CD4-positive, alpha-beta T cell treated with Interleukin-10 for 1 hour (primary cell): ENCODE data around the gene GDI1.

Experiments used
- DNase-seq: peaks from one replicate; pipeline ENCODE4 v3.0.0-alpha.2; 2020

GDI1 gene

GRCh38 chrX:154483325-154483724 is 46.4 kb downstream of the GDI1 start:
- DNase-seq = no peak

GRCh38 chrX:154484255-154485149 is 47.5 kb downstream of the GDI1 start:
- no peak for DNase-seq

DNA sequence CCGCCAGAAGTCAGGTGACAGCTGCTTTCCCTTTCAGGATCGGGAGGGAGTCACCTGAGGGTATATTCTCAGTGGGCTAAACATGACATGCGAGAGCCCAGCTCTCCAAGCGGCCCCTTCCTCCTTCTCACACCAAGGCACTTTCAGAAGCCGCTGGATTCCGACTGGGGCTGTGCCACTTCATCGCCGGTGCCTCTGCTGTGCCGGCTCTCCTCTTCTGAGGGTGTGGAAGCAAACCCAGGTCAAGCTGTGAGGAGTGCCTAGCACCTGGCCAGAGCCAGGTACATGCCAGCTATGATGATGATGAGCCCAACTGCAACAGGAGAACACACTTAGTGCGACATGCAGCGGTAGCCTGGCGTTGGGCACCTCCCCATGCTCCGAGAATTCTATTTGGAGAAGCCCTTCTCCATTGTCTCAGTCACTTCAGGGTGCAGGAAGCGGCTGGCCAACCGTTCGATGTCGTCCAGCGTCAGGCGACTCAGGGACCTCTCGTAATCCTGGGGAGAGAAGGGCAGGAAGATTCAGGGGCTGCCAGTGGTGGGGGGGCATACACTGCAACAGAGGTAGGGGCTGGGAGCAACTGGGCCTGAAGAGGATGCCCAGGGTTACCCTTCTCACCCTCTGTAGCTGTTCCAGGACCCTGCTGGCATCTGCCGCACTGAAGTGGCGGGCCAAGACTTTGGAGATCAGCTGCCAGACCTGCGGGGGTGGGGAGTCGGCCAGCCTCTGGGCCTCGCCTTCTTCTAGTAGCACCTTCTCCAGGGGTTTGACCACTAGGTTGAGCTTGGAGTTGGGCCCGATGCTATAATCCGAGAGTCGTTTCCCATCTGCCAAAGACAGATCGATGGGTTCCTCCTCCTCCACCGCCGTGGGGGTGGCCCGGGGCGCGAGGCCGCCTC is 48.4 kb downstream of the GDI1 start:
- DNase-seq = no peak

DNA sequence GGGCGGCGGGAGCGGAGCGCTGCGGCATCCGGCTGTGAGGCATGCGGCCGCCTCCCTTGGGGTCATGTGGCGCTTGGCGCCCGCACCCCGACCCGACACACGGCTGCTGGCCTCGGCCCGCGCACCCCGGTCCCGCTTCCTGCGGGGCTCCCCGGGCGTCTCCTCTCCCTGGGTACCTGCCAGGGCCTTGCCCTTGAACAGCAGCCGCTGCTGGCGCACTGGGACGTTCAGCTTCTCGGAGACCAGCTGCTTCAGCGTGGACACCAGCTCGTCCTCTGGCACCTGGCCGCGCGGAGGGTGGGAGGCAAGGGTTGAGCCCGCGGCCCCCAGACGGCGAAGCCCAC is 49.1 kb downstream of the GDI1 start:
- peak; percentile 35 for DNase-seq

GRCh38 chrX:154486396-154487207 is 49.6 kb downstream of the GDI1 start, which contains the start of gene UBL4A:
Gene UBL4A (minus strand): TSS chrX:154486615. CDS start chrX:154486584, 31 bp downstream.
- DNase-seq = peak; percentile 64

GRCh38 chrX:154487518-154488290 is 50.8 kb downstream of the GDI1 start:
- DNase-seq = no peak

- no peak for DNase-seq
Measured at GRCh38 chrX:154488336-154489075, 51.6 kb downstream of the GDI1 start.

- DNase-seq = no peak
Measured at GRCh38 chrX:154489182-154489581, 52.2 kb downstream of the GDI1 start.

DNA sequence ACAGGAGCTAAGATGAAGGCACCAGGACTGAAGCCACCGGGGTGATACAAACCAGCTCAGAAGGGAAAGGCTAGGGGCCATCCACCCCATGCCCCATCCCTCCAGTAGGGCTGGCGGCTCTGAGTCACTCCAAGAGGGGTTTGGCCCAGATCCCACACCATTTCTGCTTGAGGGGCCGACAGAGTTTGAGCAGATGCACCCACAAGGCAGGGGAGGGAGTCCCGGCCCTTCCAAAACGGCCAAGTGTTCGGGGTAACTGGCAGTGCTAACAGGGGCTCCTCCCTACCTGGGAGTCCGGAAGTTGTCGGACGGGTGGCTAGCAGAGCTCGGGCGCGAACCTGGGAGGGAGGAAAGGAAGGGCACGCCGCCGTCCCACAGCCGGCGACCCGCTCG is 53.1 kb downstream of the GDI1 start:
- no peak for DNase-seq

DNA sequence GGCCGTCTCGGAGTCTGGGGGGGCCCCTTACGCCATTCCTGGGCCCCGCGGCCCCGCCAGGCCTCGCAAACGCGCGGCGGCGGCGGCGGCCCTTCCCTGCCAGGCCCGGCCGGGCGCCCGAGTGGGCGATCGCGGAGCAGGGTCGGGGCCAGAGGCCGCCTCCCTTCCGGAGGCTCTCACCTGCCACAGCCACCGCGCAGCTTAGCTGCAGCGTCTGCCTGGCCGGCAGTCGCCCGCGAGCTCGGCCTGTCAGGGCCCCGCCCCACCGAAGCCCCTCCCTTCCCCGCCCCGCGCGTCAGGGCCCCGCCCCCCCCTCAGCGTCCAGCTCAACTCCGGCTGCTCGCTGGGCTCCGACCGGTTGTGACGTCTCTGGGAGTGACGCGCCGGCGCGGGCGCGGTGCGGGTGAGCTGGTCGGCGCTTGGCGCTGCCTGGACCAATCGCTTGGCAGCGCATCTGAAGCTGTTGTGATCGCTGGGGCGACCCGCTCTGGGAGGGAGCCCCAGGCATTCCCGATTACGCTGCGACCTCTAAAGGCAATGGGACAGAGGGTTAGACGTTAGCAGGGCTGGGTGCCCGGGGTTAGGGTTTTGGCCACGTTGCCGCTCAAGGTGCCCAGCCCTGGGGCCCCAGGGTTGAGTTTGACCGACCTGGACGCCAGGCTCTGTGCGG is 53.6 kb downstream of the GDI1 start, which contains the start of gene SLC10A3:
Gene SLC10A3 (minus strand): TSS at position 216 of the 670 bp plus-strand sequence. CDS start 1,689 bp downstream, outside the sequence.
- DNase-seq = peak; percentile 94
